RWPE2 (cell line): ENCODE measurements around the gene ITFG1.
"Not testable (repeated sequence)": the region's sequence is repeated elsewhere in the genome, so short reads cannot be mapped to it uniquely, and the experiment has no call there.

Experiments used
- ATAC-seq: fragments of 200-7000 bp; cut with Tn5 transposase; 3 replicates; pipeline ENCODE4 v1.9.1; 2021; ENCODE audit warnings: low read depth
- DNase-seq: peaks from one replicate; pipeline ENCODE4 v3.0.0-alpha.2; 2020; ENCODE audit warnings: low spot score
- H3K27ac ChIP-seq: fragments of 450-650 bp; 2 replicates; pipeline ENCODE4 v1.5.1; 2017; ENCODE audit warnings: mild to moderate bottlenecking; ENCODE audit not compliant: poor library complexity, severe bottlenecking
- H3K27me3 ChIP-seq: fragments of 250-450 bp; sonication (Bioruptor Pico); 2 replicates; pipeline ENCODE4 v1.5.1; 2021; ENCODE audit warnings: mild to moderate bottlenecking, moderate library complexity; ENCODE audit not compliant: insufficient read depth, poor library complexity, severe bottlenecking
- H3K36me3 ChIP-seq: fragments of 250-450 bp; sonication (Bioruptor Pico); 2 replicates; pipeline ENCODE4 v1.5.1; 2020; ENCODE audit warnings: low read depth, mild to moderate bottlenecking, moderate library complexity
- H3K4me1 ChIP-seq: fragments of 250-450 bp; sonication (Bioruptor Pico); 2 replicates; pipeline ENCODE4 v1.5.1; 2021; ENCODE audit warnings: mild to moderate bottlenecking, moderate library complexity; ENCODE audit not compliant: insufficient read depth, poor library complexity, severe bottlenecking
- H3K4me3 ChIP-seq: fragments of 250-450 bp; sonication (Bioruptor Pico); 2 replicates; pipeline ENCODE4 v1.5.1; 2021; ENCODE audit warnings: mild to moderate bottlenecking, moderate library complexity; ENCODE audit not compliant: severe bottlenecking
- H3K9me3 ChIP-seq: fragments of 250-450 bp; sonication (Bioruptor Pico); 2 replicates; pipeline ENCODE4 v1.5.1; 2021; ENCODE audit warnings: mild to moderate bottlenecking, moderate library complexity; ENCODE audit not compliant: severe bottlenecking
- TF ChIP-seq, protein P1 (sequence below): fragments of 450-650 bp; IDR thresholded peaks from one replicate; pipeline ENCODE4 v1.5.1; 2017; ENCODE audit warnings: mild to moderate bottlenecking, moderate library complexity; ENCODE audit not compliant: poor library complexity, severe bottlenecking

Gene ITFG1

DNA sequence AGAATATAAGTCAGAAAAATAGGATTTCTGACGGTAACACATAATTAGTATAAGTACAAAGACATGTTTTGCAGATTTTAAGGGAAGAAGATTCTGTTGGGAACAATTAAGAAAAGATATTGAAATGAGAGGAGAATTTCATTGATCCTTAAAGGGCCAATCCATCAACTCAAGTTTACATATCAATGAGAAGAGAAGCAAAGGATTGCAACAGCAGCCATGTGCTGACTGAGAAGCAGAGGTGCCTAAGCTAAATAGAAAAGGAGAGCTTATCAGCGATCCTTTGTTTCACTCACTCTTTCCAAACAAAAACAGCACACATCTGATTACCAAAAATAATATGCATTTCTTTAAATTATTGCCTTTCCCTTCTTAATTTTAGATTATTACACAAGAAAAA lies 94.6 kb downstream of the ITFG1 start:
- Histone ChIP-seq H3K4me3 (no peak overlapping the region), H3K27me3 (no peaks in the 10 kb centered on the region), H3K27ac (no peak overlapping the region), H3K36me3 (peaks cover 14% of the 10 kb centered on the region; the same call in 1 of the 2 replicates), H3K9me3 (no peaks in the 10 kb centered on the region), H3K4me1 (no peaks in the 10 kb centered on the region)
- DNase-seq: no peak
- TF ChIP-seq, protein P1, sequence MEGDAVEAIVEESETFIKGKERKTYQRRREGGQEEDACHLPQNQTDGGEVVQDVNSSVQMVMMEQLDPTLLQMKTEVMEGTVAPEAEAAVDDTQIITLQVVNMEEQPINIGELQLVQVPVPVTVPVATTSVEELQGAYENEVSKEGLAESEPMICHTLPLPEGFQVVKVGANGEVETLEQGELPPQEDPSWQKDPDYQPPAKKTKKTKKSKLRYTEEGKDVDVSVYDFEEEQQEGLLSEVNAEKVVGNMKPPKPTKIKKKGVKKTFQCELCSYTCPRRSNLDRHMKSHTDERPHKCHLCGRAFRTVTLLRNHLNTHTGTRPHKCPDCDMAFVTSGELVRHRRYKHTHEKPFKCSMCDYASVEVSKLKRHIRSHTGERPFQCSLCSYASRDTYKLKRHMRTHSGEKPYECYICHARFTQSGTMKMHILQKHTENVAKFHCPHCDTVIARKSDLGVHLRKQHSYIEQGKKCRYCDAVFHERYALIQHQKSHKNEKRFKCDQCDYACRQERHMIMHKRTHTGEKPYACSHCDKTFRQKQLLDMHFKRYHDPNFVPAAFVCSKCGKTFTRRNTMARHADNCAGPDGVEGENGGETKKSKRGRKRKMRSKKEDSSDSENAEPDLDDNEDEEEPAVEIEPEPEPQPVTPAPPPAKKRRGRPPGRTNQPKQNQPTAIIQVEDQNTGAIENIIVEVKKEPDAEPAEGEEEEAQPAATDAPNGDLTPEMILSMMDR: no peak
- no peak for ATAC-seq

DNA sequence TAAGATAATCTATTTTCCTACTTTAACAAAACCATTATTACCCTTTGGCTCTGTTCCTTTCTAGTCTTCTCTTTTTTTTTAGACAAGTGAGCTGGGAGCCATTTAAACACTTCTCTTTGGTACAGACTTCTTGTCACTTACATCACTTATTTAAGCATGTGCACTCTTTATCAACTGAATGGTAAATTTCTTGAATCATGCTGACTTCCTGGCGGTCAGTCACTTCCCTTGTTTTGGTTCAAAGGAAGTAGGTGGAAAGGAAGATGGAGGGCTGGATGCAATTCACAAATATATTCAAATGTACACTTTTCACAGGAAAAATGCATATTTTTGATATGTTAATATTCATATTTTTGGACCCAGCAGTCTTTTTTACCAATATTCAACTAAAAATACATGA lies 97.1 kb downstream of the ITFG1 start:
- TF ChIP-seq, protein P1: no peak
- peaks cover 14% of the 10 kb centered on the region; the same call in 1 of the 2 replicates for H3K36me3 ChIP-seq
- ATAC-seq (no peak), DNase-seq (no peak)
- H3K4me1 ChIP-seq: peaks cover 4% of the 10 kb centered on the region
- H3K27ac ChIP-seq: no peak overlapping the region
- H3K9me3 ChIP-seq: no peaks in the 10 kb centered on the region
- H3K4me3 ChIP-seq: no peak overlapping the region
- H3K27me3 ChIP-seq: no peaks in the 10 kb centered on the region

DNA sequence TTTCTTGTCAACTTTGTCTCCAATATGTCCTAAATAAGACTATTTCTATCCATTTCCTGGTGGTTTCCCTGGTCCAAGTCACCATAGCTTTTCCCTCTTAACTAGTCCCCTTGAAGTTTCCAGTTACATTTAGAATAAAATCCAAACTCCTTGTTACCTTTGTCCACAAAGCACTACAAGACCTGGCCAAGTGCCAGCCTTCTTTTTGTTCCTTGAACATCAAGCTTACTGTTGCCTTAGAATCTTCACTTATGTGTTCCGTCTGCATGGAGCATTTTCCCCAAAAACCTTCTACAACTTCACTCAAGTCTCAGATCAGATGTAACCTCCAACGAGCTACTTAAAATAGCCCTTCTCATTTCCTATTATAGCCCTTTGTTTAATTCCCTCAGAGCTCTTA lies 101.4 kb downstream of the ITFG1 start:
- H3K4me1 ChIP-seq: peaks cover 4% of the 10 kb centered on the region
- H3K27me3 ChIP-seq: no peaks in the 10 kb centered on the region
- H3K4me3 ChIP-seq: no peak overlapping the region
- H3K36me3 ChIP-seq: peaks cover 6% of the 10 kb centered on the region; the same call in 1 of the 2 replicates
- ATAC-seq (no peak), DNase-seq (no peak)
- TF ChIP-seq, protein P1: no peak
- H3K27ac ChIP-seq: no peak overlapping the region
- H3K9me3 ChIP-seq: no peaks in the 10 kb centered on the region

DNA sequence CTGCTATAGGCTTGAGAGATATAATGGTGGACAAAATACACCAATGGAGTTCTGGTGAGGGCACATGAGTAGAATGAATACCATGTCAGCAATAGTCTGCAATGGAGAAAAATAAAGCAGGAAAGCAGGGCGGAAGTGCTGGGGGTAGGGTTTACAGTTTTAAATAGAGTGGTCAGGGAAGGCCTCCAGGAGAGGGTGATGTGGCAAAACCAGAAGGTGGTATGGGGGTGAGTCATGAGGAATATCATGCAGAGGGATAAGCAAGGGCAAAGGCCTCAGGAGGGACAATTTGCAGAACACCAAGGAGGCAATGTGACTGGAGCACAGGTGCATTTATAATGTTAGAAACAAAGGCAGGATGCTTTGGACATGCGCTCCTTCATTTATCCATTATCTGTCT lies 102.0 kb downstream of the ITFG1 start:
- Histone ChIP-seq H3K36me3 (no peaks in the 10 kb centered on the region; the same call in 1 of the 2 replicates), H3K27ac (no peak overlapping the region)
- TF ChIP-seq, protein P1: no peak

DNA sequence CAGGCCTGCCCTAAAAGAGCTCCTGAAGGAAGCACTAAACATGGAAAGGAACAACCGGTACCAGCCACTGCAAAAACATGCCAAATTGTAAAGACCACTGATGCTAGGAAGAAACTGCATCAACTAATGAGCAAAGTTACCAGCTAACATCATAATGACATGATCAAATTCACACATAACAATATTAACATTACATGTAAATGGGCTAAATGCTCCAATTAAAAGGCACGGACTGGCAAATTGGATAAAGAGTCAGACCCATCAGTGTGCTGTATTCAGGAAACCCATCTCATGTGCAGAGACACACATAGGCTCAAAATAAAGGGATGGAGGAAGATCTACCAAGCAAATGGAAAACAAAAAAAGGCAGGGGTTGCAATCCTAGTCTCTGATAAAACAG lies 111.8 kb downstream of the ITFG1 start:
- not testable (repeated sequence) for H3K27me3 ChIP-seq, H3K4me1 ChIP-seq, H3K27ac ChIP-seq, H3K4me3 ChIP-seq, H3K9me3 ChIP-seq, DNase-seq, ATAC-seq, H3K36me3 ChIP-seq

More for the DNA sequence above, 102.0 kb downstream of the ITFG1 start:
- ATAC-seq: no peak
- DNase-seq: no peak
- H3K4me1 ChIP-seq: peaks cover 4% of the 10 kb centered on the region
- no peak overlapping the region for H3K4me3 ChIP-seq
- H3K9me3 ChIP-seq: no peaks in the 10 kb centered on the region
- no peaks in the 10 kb centered on the region for H3K27me3 ChIP-seq

DNA sequence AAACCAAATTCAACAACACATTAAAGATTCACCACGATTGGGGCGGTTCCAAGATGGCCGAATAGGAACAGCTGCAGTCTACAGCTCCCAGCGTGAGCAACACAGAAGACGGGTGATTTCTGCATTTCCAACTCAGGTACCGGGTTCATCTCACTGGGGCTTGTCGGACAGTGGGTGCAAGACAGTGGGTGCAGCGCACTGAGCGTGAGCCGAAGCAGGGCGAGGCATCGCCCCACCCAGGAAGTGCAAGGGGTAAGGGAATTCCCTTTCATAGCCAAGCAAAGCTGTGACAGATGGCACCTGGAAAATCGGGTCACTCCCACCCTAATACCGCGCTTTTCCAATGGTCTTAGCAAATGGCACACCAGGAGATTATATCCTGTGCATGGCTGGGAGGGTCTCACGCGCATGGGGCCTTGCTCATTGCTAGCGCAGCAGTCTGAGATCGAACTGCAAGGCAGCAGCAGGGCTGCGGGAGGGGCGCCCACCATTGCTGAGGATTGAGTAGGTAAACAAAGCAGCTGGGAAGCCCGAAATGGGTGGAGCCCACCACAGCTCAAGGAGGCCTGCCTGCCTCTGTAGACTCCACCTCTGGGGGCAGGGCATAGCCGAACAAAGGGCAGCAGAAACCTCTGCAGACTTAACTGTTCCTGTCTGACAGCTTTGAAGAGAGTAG lies 113.7 kb downstream of the ITFG1 start:
- not testable (repeated sequence) for H3K4me1 ChIP-seq, H3K9me3 ChIP-seq, ATAC-seq, H3K4me3 ChIP-seq, H3K27me3 ChIP-seq, H3K36me3 ChIP-seq, DNase-seq, H3K27ac ChIP-seq
